ENCODE measurements around the gene MCOLN1. TPM values are rescaled to one million over a fixed set of nuclear protein-coding genes. Genes with fewer than 3 reads are reported as not detected.

The MCOLN1 gene
- total RNA-seq, 2 donors from 2014 or later, result 10.6 to 11.9 TPM

- 91 to 93% methylated on average over 9 to 10 of the region's 10 CpGs for WGBS, 2 donors
- TF ChIP-seq POLR2A (IDR thresholded peaks at IDR 0.05) (no peak), CTCF (IDR thresholded peaks at IDR 0.05) (no peak)
- DNase-seq (no peak), ATAC-seq (no peak)
- intact Hi-C loops (cut with DNase I), result no loop called here
- H3K27ac ChIP-seq, result no peak overlapping the region
- no peaks in the 10 kb centered on the region for H3K9me3 ChIP-seq
- H3K36me3 ChIP-seq (replicated peaks in 1 of 2; ENCODE audit: insufficient read depth in 1 of 2, low read depth in 2 of 2), result no peaks in the 10 kb centered on the region
- H3K4me3 ChIP-seq, result no peak overlapping the region
- no peaks in the 10 kb centered on the region for H3K27me3 ChIP-seq
- no peaks in the 10 kb centered on the region for H3K4me1 ChIP-seq
Measured at GRCh38 chr19:7477758-7478157, 44.7 kb upstream of the MCOLN1 start.

GRCh38 chr19:7478173-7478842, 44.1 kb upstream of the MCOLN1 start:
- WGBS, 2 donors, result 64 to 76% methylated on average over 11 to 25 of the region's 26 CpGs
- DNase-seq (no peak), ATAC-seq (peak; percentile 8)
- Histone ChIP-seq H3K4me1 (no peaks in the 10 kb centered on the region), H3K4me3 (no peak overlapping the region), H3K9me3 (no peaks in the 10 kb centered on the region), H3K27ac (no peak overlapping the region), H3K27me3 (no peaks in the 10 kb centered on the region), H3K36me3 (replicated peaks in 1 of 2; ENCODE audit: insufficient read depth in 1 of 2, low read depth in 2 of 2) (no peaks in the 10 kb centered on the region)
- intact Hi-C loops (cut with DNase I), result no loop called here
- TF ChIP-seq POLR2A (IDR thresholded peaks at IDR 0.05) (peak in 1 of 3 donors; percentile 7), CTCF (IDR thresholded peaks at IDR 0.05) (no peak)

- H3K27ac ChIP-seq, result no peak overlapping the region
- intact Hi-C loops (cut with DNase I), result no loop called here
- ATAC-seq (no peak), DNase-seq (no peak)
- TF ChIP-seq CTCF (IDR thresholded peaks at IDR 0.05), result no peak
- no peak for TF ChIP-seq POLR2A (IDR thresholded peaks at IDR 0.05)
- H3K36me3 ChIP-seq (replicated peaks in 1 of 2; ENCODE audit: insufficient read depth in 1 of 2, low read depth in 2 of 2), result no peaks in the 10 kb centered on the region
- H3K9me3 ChIP-seq, result no peaks in the 10 kb centered on the region
- H3K27me3 ChIP-seq, result no peaks in the 10 kb centered on the region
- no peak overlapping the region for H3K4me3 ChIP-seq
- 76 to 90% methylated on average over 3 to 9 of the region's 9 CpGs for WGBS, 2 donors
- H3K4me1 ChIP-seq, result no peaks in the 10 kb centered on the region
Measured at GRCh38 chr19:7478843-7479227, 43.6 kb upstream of the MCOLN1 start.

GRCh38 chr19:7480222-7480969, 42.0 kb upstream of the MCOLN1 start:
- no peaks in the 10 kb centered on the region for H3K27me3 ChIP-seq
- H3K27ac ChIP-seq, result peak overlapping the region in 1 of 4 donors; percentile 62
- WGBS, 2 donors, result 62 to 77% methylated on average over 10 to 11 of the region's 11 CpGs
- no peak overlapping the region for H3K4me3 ChIP-seq
- intact Hi-C loops (cut with DNase I), result no loop called here
- H3K4me1 ChIP-seq, result no peaks in the 10 kb centered on the region
- no peaks in the 10 kb centered on the region for H3K36me3 ChIP-seq (replicated peaks in 1 of 2; ENCODE audit: insufficient read depth in 1 of 2, low read depth in 2 of 2)
- H3K9me3 ChIP-seq, result no peaks in the 10 kb centered on the region
- ATAC-seq (no peak), DNase-seq (peak in 1 of 4 donors; percentile 38)
- TF ChIP-seq POLR2A (IDR thresholded peaks at IDR 0.05), result no peak
- no peak for TF ChIP-seq CTCF (IDR thresholded peaks at IDR 0.05)

GRCh38 chr19:7480970-7481255, 41.5 kb upstream of the MCOLN1 start:
- intact Hi-C loops (cut with DNase I), result no loop called here
- Histone ChIP-seq H3K27ac (peak overlapping the region in 1 of 4 donors; percentile 62), H3K4me3 (no peak overlapping the region), H3K36me3 (replicated peaks in 1 of 2; ENCODE audit: insufficient read depth in 1 of 2, low read depth in 2 of 2) (no peaks in the 10 kb centered on the region), H3K4me1 (no peaks in the 10 kb centered on the region), H3K27me3 (no peaks in the 10 kb centered on the region), H3K9me3 (no peaks in the 10 kb centered on the region)
- DNase-seq, result peak in 1 of 4 donors; percentile 63
- no peak for ATAC-seq
- TF ChIP-seq CTCF (IDR thresholded peaks at IDR 0.05) (no peak), POLR2A (IDR thresholded peaks at IDR 0.05) (no peak)
- WGBS, 2 donors, result 81 to 86% methylated on average over 7 of the region's 7 CpGs
